ENCODE results near the gene FNDC10. TPM values are rescaled to one million over a fixed set of nuclear protein-coding genes. Genes with fewer than 3 reads are reported as not detected.

The FNDC10 gene
- total RNA-seq, 1 donor from 2014 or later: 7.4 TPM

DNA sequence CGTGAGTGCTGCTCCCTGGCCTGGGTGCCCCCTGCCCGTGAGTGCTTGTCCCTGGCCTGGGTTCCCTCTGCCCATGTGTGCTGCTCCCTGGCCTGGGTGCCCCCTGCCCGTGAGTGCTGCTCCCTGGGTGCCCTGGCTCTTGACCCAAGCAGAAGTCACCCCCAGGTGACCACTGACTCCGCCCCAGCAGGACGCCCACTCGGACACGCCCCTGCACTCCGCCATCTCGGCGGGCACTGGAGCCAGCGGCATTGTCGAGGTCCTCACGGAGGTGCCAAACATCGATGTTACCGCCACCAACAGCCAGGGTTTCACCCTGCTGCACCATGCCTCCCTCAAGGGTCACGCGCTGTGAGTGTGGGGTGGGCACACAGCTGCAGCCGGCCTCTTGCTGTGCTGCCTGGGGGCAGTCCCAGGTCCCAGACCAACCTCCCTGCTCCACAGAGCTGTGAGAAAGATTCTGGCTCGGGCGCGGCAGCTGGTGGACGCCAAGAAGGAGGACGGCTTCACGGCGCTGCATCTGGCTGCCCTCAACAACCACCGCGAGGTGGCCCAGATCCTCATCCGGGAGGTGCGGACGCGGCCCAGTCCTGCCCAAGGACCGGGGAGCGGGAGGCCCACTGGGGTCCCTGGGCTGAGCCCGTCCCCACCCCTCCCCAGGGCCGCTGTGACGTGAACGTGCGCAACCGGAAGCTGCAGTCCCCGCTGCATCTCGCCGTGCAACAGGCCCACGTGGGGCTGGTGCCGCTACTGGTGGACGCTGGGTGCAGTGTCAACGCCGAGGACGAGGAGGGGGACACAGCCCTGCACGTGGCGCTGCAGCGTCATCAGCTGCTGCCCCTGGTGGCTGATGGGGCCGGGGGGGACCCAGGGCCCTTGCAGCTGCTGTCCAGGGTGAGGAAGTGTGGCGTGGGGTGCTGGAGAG lies 28.2 kb upstream of the FNDC10 start:
- no peak for FAIRE-seq
- no peak overlapping the region for H3K27ac Mint-ChIP-seq (ENCODE audit: unreplicated experiment)
- no peak for DNase-seq (ENCODE audit: low read depth)
- no peaks in the 10 kb centered on the region for H3K9me3 ChIP-seq (ENCODE audit: insufficient read depth, low read depth, low read length)
- no peak overlapping the region for H2AFZ ChIP-seq (ENCODE audit: low read depth, low read length)
- no peaks in the 10 kb centered on the region for H3K4me1 ChIP-seq (ENCODE audit: insufficient read depth, low read length)
- H3K27me3 Mint-ChIP-seq (ENCODE audit: low read depth, unreplicated experiment): no peaks in the 10 kb centered on the region
- TF ChIP-seq, protein P1, sequence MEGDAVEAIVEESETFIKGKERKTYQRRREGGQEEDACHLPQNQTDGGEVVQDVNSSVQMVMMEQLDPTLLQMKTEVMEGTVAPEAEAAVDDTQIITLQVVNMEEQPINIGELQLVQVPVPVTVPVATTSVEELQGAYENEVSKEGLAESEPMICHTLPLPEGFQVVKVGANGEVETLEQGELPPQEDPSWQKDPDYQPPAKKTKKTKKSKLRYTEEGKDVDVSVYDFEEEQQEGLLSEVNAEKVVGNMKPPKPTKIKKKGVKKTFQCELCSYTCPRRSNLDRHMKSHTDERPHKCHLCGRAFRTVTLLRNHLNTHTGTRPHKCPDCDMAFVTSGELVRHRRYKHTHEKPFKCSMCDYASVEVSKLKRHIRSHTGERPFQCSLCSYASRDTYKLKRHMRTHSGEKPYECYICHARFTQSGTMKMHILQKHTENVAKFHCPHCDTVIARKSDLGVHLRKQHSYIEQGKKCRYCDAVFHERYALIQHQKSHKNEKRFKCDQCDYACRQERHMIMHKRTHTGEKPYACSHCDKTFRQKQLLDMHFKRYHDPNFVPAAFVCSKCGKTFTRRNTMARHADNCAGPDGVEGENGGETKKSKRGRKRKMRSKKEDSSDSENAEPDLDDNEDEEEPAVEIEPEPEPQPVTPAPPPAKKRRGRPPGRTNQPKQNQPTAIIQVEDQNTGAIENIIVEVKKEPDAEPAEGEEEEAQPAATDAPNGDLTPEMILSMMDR (IDR thresholded peaks at IDR 0.05; ENCODE audit: insufficient read depth, low read depth, low read length): no peak
- TF ChIP-seq EZH2 (IDR thresholded peaks at IDR 0.05; ENCODE audit: insufficient read depth, low read length): no peak
- H3K79me2 ChIP-seq (ENCODE audit: insufficient read depth, low read length): no peaks in the 10 kb centered on the region
- H3K27me3 ChIP-seq (ENCODE audit: insufficient read depth, low read length): peaks cover 3% of the 10 kb centered on the region
- H3K9ac ChIP-seq (ENCODE audit: low read length): no peak overlapping the region
- no peaks in the 10 kb centered on the region for H3K36me3 ChIP-seq (ENCODE audit: insufficient read depth, low read length)
- no peaks in the 10 kb centered on the region for H3K36me3 Mint-ChIP-seq (ENCODE audit: low read depth, unreplicated experiment)
- no peaks in the 10 kb centered on the region for H3K4me1 Mint-ChIP-seq (ENCODE audit: low read depth, unreplicated experiment)
- no peak overlapping the region for H3K27ac ChIP-seq (ENCODE audit: low read depth, low read length)
- no peak overlapping the region for H3K4me3 Mint-ChIP-seq (ENCODE audit: unreplicated experiment)
- H3K4me2 ChIP-seq (ENCODE audit: low read length): no peak overlapping the region
- no peaks in the 10 kb centered on the region for H3K9me3 Mint-ChIP-seq (ENCODE audit: unreplicated experiment)
- H4K20me1 ChIP-seq (ENCODE audit: insufficient read depth, low read length): peaks cover 7% of the 10 kb centered on the region
- no peak overlapping the region for H3K4me3 ChIP-seq (ENCODE audit: insufficient read depth, low read depth, low read length)

DNA sequence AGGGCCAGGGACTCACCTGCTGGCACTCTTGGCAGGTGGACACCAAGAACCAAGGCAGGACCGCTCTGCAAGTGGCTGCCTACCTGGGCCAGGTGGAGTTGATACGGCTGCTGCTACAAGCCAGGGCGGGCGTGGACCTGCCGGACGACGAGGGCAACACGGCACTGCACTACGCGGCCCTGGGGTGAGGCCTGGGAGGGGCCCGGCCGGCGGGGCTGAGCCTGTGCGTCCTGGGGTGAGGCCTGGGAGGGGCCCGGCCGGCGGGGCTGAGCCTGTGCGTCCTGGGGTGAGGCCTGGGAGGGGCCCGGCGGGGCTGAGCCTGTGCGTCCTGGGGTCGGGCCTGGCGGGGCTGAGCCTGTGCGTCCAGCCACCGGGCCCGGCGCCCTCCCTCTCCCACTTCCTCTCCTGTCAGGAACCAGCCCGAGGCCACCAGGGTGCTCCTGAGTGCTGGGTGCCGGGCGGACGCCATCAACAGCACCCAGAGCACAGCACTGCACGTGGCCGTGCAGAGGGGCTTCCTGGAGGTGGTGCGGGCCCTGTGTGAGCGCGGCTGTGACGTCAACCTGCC lies 27.4 kb upstream of the FNDC10 start:
- Histone ChIP-seq H3K9ac (ENCODE audit: low read length) (no peak overlapping the region), H3K79me2 (ENCODE audit: insufficient read depth, low read length) (no peaks in the 10 kb centered on the region), H2AFZ (ENCODE audit: low read depth, low read length) (no peak overlapping the region), H3K4me2 (ENCODE audit: low read length) (no peak overlapping the region), H3K4me3 (ENCODE audit: insufficient read depth, low read depth, low read length) (no peak overlapping the region), H3K27me3 (ENCODE audit: insufficient read depth, low read length) (peaks cover 3% of the 10 kb centered on the region), H3K9me3 (ENCODE audit: insufficient read depth, low read depth, low read length) (no peaks in the 10 kb centered on the region), H4K20me1 (ENCODE audit: insufficient read depth, low read length) (peaks cover 13% of the 10 kb centered on the region), H3K4me1 (ENCODE audit: insufficient read depth, low read length) (peaks cover 5% of the 10 kb centered on the region), H3K36me3 (ENCODE audit: insufficient read depth, low read length) (no peaks in the 10 kb centered on the region), H3K27ac (ENCODE audit: low read depth, low read length) (no peak overlapping the region)
- FAIRE-seq: no peak
- Mint-ChIP-seq H3K27ac (ENCODE audit: unreplicated experiment) (no peak overlapping the region), H3K36me3 (ENCODE audit: low read depth, unreplicated experiment) (no peaks in the 10 kb centered on the region), H3K9me3 (ENCODE audit: unreplicated experiment) (no peaks in the 10 kb centered on the region), H3K27me3 (ENCODE audit: low read depth, unreplicated experiment) (no peaks in the 10 kb centered on the region), H3K4me1 (ENCODE audit: low read depth, unreplicated experiment) (peaks cover 5% of the 10 kb centered on the region), H3K4me3 (ENCODE audit: unreplicated experiment) (no peak overlapping the region)
- no peak for TF ChIP-seq EZH2 (IDR thresholded peaks at IDR 0.05; ENCODE audit: insufficient read depth, low read length)
- TF ChIP-seq, protein P1 (IDR thresholded peaks at IDR 0.05; ENCODE audit: insufficient read depth, low read depth, low read length): no peak
- no peak for DNase-seq (ENCODE audit: low read depth)
